Parathyroid adenoma (tissue), 2 donors: ENCODE results near the gene PPP2R3C.
"Not testable (repeated sequence)": the region's sequence is repeated elsewhere in the genome, so short reads cannot be mapped to it uniquely, and the experiment has no call there.

Source experiments
- H2AFZ ChIP-seq: fragments of 300-600 bp; sonication (generic); one replicate; pipeline ENCODE4 v1.7.0; 2017; ENCODE audit warnings: antibody characterized with exemption, mild to moderate bottlenecking
- H3K27ac ChIP-seq: fragments of 300-600 bp; sonication (generic); one replicate; pipeline ENCODE4 v1.7.0; 2017
- H3K27me3 ChIP-seq: fragments of 300-600 bp; sonication (generic); one replicate; pipeline ENCODE4 v1.7.0; 2017; ENCODE audit warnings: low read length; ENCODE audit not compliant: control insufficient read depth, insufficient read depth
- H3K36me3 ChIP-seq: fragments of 300-600 bp; sonication (generic); one replicate; pipeline ENCODE4 v1.7.0; 2017; ENCODE audit warnings: low read length; ENCODE audit not compliant: control insufficient read depth, insufficient read depth
- H3K4me1 ChIP-seq: fragments of 300-600 bp; sonication (generic); one replicate; pipeline ENCODE4 v1.7.0; 2017; ENCODE audit warnings: control low read depth
- H3K4me2 ChIP-seq: fragments of 300-600 bp; sonication (generic); one replicate; pipeline ENCODE4 v1.7.0; 2017; ENCODE audit warnings: low read length
- H3K4me3 ChIP-seq: fragments of 300-600 bp; sonication (generic); one replicate; pipeline ENCODE4 v1.7.0; 2017; ENCODE audit warnings: low read depth, low read length
- H3K79me2 ChIP-seq: fragments of 300-600 bp; sonication (generic); one replicate; pipeline ENCODE4 v1.7.0; 2017; ENCODE audit warnings: control low read depth
- H3K9ac ChIP-seq: fragments of 300-600 bp; sonication (generic); one replicate; pipeline ENCODE4 v1.7.0; 2017; ENCODE audit warnings: mild to moderate bottlenecking
- H3K9me3 ChIP-seq: fragments of 300-600 bp; sonication (generic); one replicate; pipeline ENCODE4 v1.7.0; 2017; ENCODE audit warnings: low read length; ENCODE audit not compliant: control insufficient read depth
- CTCF ChIP-seq: fragments of 300-600 bp; sonication (generic); IDR thresholded peaks from one replicate; pipeline ENCODE4 v1.7.0; 2017; ENCODE audit warnings: antibody characterized with exemption, mild to moderate bottlenecking
- donor health status: primary hyperparathyroidism.

The PPP2R3C gene

GRCh38 chr14:35078082-35078481, 43.7 kb downstream of the PPP2R3C start:
- Histone ChIP-seq H2AFZ (no peak overlapping the region), H3K27ac (no peak overlapping the region), H3K9me3 (no peaks in the 10 kb centered on the region), H3K79me2 (no peaks in the 10 kb centered on the region), H3K4me1 (no peaks in the 10 kb centered on the region), H3K4me2 (no peak overlapping the region), H3K36me3 (no peaks in the 10 kb centered on the region), H3K4me3 (no peak overlapping the region), H3K27me3 (no peaks in the 10 kb centered on the region), H3K9ac (no peak overlapping the region)
- no peak for TF ChIP-seq CTCF

GRCh38 chr14:35073486-35073885, 48.3 kb downstream of the PPP2R3C start:
- Histone ChIP-seq H3K4me3 (no peak overlapping the region), H3K9me3 (no peaks in the 10 kb centered on the region), H2AFZ (no peak overlapping the region), H3K36me3 (no peaks in the 10 kb centered on the region), H3K9ac (no peak overlapping the region), H3K27ac (no peak overlapping the region), H3K27me3 (no peaks in the 10 kb centered on the region), H3K4me1 (no peaks in the 10 kb centered on the region), H3K4me2 (no peak overlapping the region), H3K79me2 (peaks cover 2% of the 10 kb centered on the region)
- TF ChIP-seq CTCF = no peak

- no peak overlapping the region for H3K4me2 ChIP-seq
- TF ChIP-seq CTCF = no peak
- H3K79me2 ChIP-seq = peaks cover 5% of the 10 kb centered on the region
- no peak overlapping the region for H2AFZ ChIP-seq
- no peak overlapping the region for H3K27ac ChIP-seq
- H3K9ac ChIP-seq = no peak overlapping the region
- no peak overlapping the region for H3K4me3 ChIP-seq
- H3K9me3 ChIP-seq = no peaks in the 10 kb centered on the region
- no peaks in the 10 kb centered on the region for H3K36me3 ChIP-seq
- no peaks in the 10 kb centered on the region for H3K27me3 ChIP-seq
- H3K4me1 ChIP-seq = no peaks in the 10 kb centered on the region
Observed at GRCh38 chr14:35072226-35072625, 49.6 kb downstream of the PPP2R3C start.

GRCh38 chr14:35068238-35069012, 53.4 kb downstream of the PPP2R3C start:
- Histone ChIP-seq H3K9me3 (no peaks in the 10 kb centered on the region), H3K4me3 (no peak overlapping the region), H3K79me2 (peaks cover 11% of the 10 kb centered on the region), H3K4me2 (no peak overlapping the region), H2AFZ (no peak overlapping the region), H3K36me3 (no peaks in the 10 kb centered on the region), H3K27me3 (no peaks in the 10 kb centered on the region), H3K27ac (no peak overlapping the region), H3K9ac (no peak overlapping the region), H3K4me1 (no peaks in the 10 kb centered on the region)
- no peak for TF ChIP-seq CTCF

GRCh38 chr14:35065731-35066130, 56.1 kb downstream of the PPP2R3C start:
- H3K9ac ChIP-seq, H3K36me3 ChIP-seq, H3K27me3 ChIP-seq, H3K4me1 ChIP-seq, H2AFZ ChIP-seq, H3K4me2 ChIP-seq, H3K9me3 ChIP-seq, H3K27ac ChIP-seq, H3K4me3 ChIP-seq: not testable (repeated sequence)
- H3K79me2 ChIP-seq = peaks cover 11% of the 10 kb centered on the region

GRCh38 chr14:35061113-35061791, 60.5 kb downstream of the PPP2R3C start:
- not testable (repeated sequence) for H3K9ac ChIP-seq, H3K27ac ChIP-seq, H3K36me3 ChIP-seq, H3K4me1 ChIP-seq, H3K4me2 ChIP-seq, H3K4me3 ChIP-seq, H3K27me3 ChIP-seq, H2AFZ ChIP-seq, H3K9me3 ChIP-seq
- H3K79me2 ChIP-seq = peaks cover 13% of the 10 kb centered on the region
